ENCODE measurements around the gene SMPD4.

GRCh38 chr2:130187268-130187667 is 5.9 kb upstream of the SMPD4 start:
- no peak for TF ChIP-seq CTCF (IDR thresholded peaks at IDR 0.05)
- TF ChIP-seq POLR2A (IDR thresholded peaks at IDR 0.05), result no peak

Data from lower leg skin (tissue), 3 donors.